GM12878 (cell line): ENCODE data around the gene RERE. TPM values are rescaled to one million over a fixed set of nuclear protein-coding genes. Genes with fewer than 3 reads are reported as not detected.

Experiments used
- ATAC-seq: fragments of 200-7000 bp; cut with Tn5 transposase; 3 replicates; pipeline ENCODE4 v1.9.1; 2020; ENCODE audit warnings: mild to moderate bottlenecking, moderate library complexity
- BruUV-seq: library from RNA; stranded (reverse); fragments of 400-500 nt; replicated peaks from 2 replicates; lab custom pipeline; 2021; lab: Mats Ljungman, UMichigan
- CTCF ChIA-PET: fragments of 300-600 bp; sonication (Branson Sonifier 250); formaldehyde crosslinking; extraction: SDS; loops from one replicate; lab custom pipeline; 2021; ENCODE audit warnings: inconsistent platforms; lab: Yijun Ruan, JAX
- POLR2A ChIA-PET: fragments of 350-600 bp; formaldehyde crosslinking; extraction: SDS; loops from one replicate; lab custom pipeline; 2021; ENCODE audit warnings: inconsistent platforms; lab: Charles Lee
- RAD21 ChIA-PET: fragments of 300-600 bp; sonication (Branson Sonifier 250); formaldehyde crosslinking; loops from one replicate; lab custom pipeline; 2023; ENCODE audit warnings: antibody characterized with exemption; ENCODE audit not compliant: unreplicated experiment; lab: Charles Lee
- SMC1A ChIA-PET: fragments of 300-600 bp; sonication (Branson Sonifier 250); formaldehyde crosslinking; loops from one replicate; lab custom pipeline; 2023; ENCODE audit not compliant: unreplicated experiment, uncharacterized antibody; lab: Charles Lee
- DNase-seq: peaks from one replicate; pipeline ENCODE4 v3.0.0-alpha.2; 2011; ENCODE audit warnings: low read depth, low spot score
- FAIRE-seq: peaks from 3 replicates; lab custom pipeline; 2011; peaks lifted over from hg19 to GRCh38; lab: Jason Lieb, UNC
- H2AFZ ChIP-seq: 2 replicates; pipeline ENCODE4 v1.6.0; 2011; ENCODE audit warnings: low read depth, low read length, control low read depth; ENCODE audit not compliant: control insufficient read depth
- H3K27ac ChIP-seq: 2 replicates; pipeline ENCODE4 v1.5.1; 2011; ENCODE audit warnings: control low read depth; ENCODE audit not compliant: control insufficient read depth, insufficient read depth
- H3K27me3 ChIP-seq, 2 experiments: replicated peaks in 1 of 2; 2 replicates each; pipeline versions ENCODE4 v1.6.0 to v1.6.1; 2011; ENCODE audit warnings: low read length in 1 of 2; ENCODE audit not compliant: control insufficient read depth in 2 of 2, insufficient read depth in 2 of 2
- H3K36me3 ChIP-seq, 2 experiments: 2 replicates each; pipeline ENCODE4 v1.5.1; 2011; ENCODE audit warnings: low read length in 1 of 2; ENCODE audit not compliant: control insufficient read depth in 2 of 2, insufficient read depth in 2 of 2
- H3K4me1 ChIP-seq: 2 replicates; pipeline ENCODE4 v1.6.1; 2011; ENCODE audit warnings: mild to moderate bottlenecking, low read length, moderate library complexity, mixed read lengths; ENCODE audit not compliant: control insufficient read depth, insufficient read depth
- H3K4me2 ChIP-seq: 2 replicates; pipeline ENCODE4 v1.6.0; 2011; ENCODE audit warnings: control low read depth; ENCODE audit not compliant: control insufficient read depth, insufficient read depth
- H3K4me3 ChIP-seq: fragments of 200-600 bp; sonication (generic); 2 replicates; pipeline ENCODE4 v1.5.1; 2016
- H3K79me2 ChIP-seq: 2 replicates; pipeline ENCODE4 v1.6.0; 2011; ENCODE audit warnings: low read length; ENCODE audit not compliant: control insufficient read depth, insufficient read depth
- H3K9ac ChIP-seq: 2 replicates; pipeline ENCODE4 v1.8.0; 2011; ENCODE audit warnings: low read length, control low read depth, mixed read lengths; ENCODE audit not compliant: control insufficient read depth, insufficient read depth
- H3K9me3 ChIP-seq: replicated peaks from 3 replicates; pipeline ENCODE4 v1.5.1; 2011; ENCODE audit warnings: mild to moderate bottlenecking, low read length; ENCODE audit not compliant: control insufficient read depth, insufficient read depth
- H4K20me1 ChIP-seq: 2 replicates; pipeline ENCODE4 v1.6.0; 2011; ENCODE audit not compliant: control insufficient read depth, insufficient read depth
- CHD4 ChIP-seq: fragments of 200-600 bp; sonication (generic); IDR thresholded peaks from 2 replicates; pipeline ENCODE4 v1.6.1; 2016; ENCODE audit warnings: mild to moderate bottlenecking
- E2F4 ChIP-seq: IDR thresholded peaks from 2 replicates; pipeline ENCODE4 v1.6.1; 2012; ENCODE audit warnings: low read depth, low read length, improper control_type of control experiment
- EZH2 ChIP-seq: IDR thresholded peaks from 2 replicates; pipeline ENCODE4 v1.6.1; 2012; ENCODE audit warnings: low read depth, mild to moderate bottlenecking, control low read depth, inconsistent platforms, low read length, borderline replicate concordance; ENCODE audit not compliant: control insufficient read depth
- HDAC6 ChIP-seq: fragments of 200-600 bp; sonication (generic); IDR thresholded peaks from one replicate; pipeline ENCODE4 v1.8.0; 2017; ENCODE audit warnings: antibody characterized with exemption; ENCODE audit not compliant: unreplicated experiment
- PBX3 ChIP-seq: IDR thresholded peaks from 2 replicates; pipeline ENCODE4 v1.6.1; 2011; ENCODE audit warnings: mild to moderate bottlenecking, low read depth, low read length, moderate library complexity; ENCODE audit not compliant: insufficient replicate concordance
- RB1 ChIP-seq: fragments of 450-650 bp; formaldehyde crosslinking; IDR thresholded peaks from 2 replicates; pipeline ENCODE4 v1.6.1; 2017; ENCODE audit warnings: mild to moderate bottlenecking, borderline replicate concordance
- RCOR1 ChIP-seq: conservative IDR thresholded peaks from 2 replicates; pipeline ENCODE4 v1.6.1; 2012; ENCODE audit warnings: low read depth, low read length, improper control_type of control experiment
- SRF ChIP-seq, 2 experiments: IDR thresholded peaks; 2 replicates each; pipeline ENCODE4 v1.6.1; 2011; ENCODE audit warnings: low read depth in 2 of 2, low read length in 2 of 2, mild to moderate bottlenecking in 1 of 2, moderate library complexity in 1 of 2
- TCF7 ChIP-seq: IDR thresholded peaks from 2 replicates; pipeline ENCODE4 v1.6.1; 2014; ENCODE audit warnings: antibody characterized with exemption, borderline replicate concordance
- WGBS: methylation state at CpG from one replicate; pipeline ENCODE4 v1.1.6; 2016; ENCODE audit warnings: low lambda C conversion rate; ENCODE audit not compliant: insufficient replicate concordance, insufficient coverage; ENCODE audit errors: missing lambda C conversion rate; 5-methylcytosine and 5-hydroxymethylcytosine counted together
- in situ Hi-C: fragments of 300-500 bp; cut with MboI; formaldehyde crosslinking; loops from 9 replicates; pipeline ENCODE4 v1.14.3; 2018; ENCODE audit warnings: mixed read lengths
- intact Hi-C: fragments of 100-400 bp; cut with micrococcal nuclease; formaldehyde crosslinking; loops from one replicate; pipeline ENCODE4 v1.14.2; 2022; ENCODE audit not compliant: unreplicated experiment
- polyA plus RNA-seq, 11 experiments: library from polyadenylated mRNA; depleted of rRNA in 4 of 11; unstranded in 6 of 11; stranded (reverse) in 5 of 11; fragments of >200 nt; fragmentation: Nextera tagmentation in 4 of 11; fragmentation: Illumina TruSeq in 1 of 11; extraction: Ambion mirVana in 4 of 11; extraction: Trizol in 1 of 11; gene quantifications; 1 replicate in 1 of 11; 2 replicates in 10 of 11; pipeline versions ENCODE4 v1.2.1 to v1.2.3, GENCODE V29; 2011 to 2016; ENCODE audit warnings: inconsistent platforms in 2 of 11, missing spikeins in 2 of 11, low read depth in 1 of 11
- total RNA-seq, 4 experiments: library from RNA; depleted of rRNA in 3 of 4; stranded (reverse); fragments of >200 nt in 3 of 4; fragmentation: Illumina TruSeq in 1 of 4; extraction: Trizol in 1 of 4; gene quantifications; 2 replicates each; pipeline versions ENCODE4 v1.2.1 to v1.2.3, GENCODE V29; 2013 to 2021

The RERE gene
- total and polyA plus RNA-seq, 10 of the 15 experiments (the other 5 are each of a cell fraction or from before 2014, with no cell fraction given), result 5.2 to 60.5 (median 20.2) TPM

DNA sequence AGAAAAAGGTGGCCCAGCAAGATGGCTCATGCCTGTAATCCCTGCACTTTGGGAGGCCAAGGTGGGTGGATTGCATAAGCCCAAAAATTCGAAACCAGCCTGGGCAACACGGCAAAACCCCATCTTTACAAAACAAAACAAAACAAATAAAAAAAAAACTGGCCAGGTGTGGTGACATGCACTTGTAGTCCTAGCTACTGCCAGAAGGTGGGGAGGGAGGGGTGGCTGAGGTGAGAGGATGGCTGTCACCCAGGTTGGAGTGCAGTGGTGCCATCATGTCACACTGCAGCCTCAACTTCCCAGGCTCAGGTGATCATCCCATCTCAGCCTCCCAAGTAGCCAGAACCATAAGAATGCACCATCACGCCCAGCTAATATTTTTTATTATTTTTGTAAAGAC lies 22.8 kb downstream of the RERE start:
- intact Hi-C loops (no loop called here), in situ Hi-C loops (no loop called here)
- WGBS, result 84% methylated on average over 3 of the region's 3 CpGs
- Histone ChIP-seq H3K4me1 (no peaks in the 10 kb centered on the region), H3K27ac (no peak overlapping the region), H3K79me2 (no peaks in the 10 kb centered on the region; the same call in none of the 2 replicates), H3K9me3 (no peaks in the 10 kb centered on the region), H3K4me3 (no peak overlapping the region), H4K20me1 (no peaks in the 10 kb centered on the region), H3K9ac (no peak overlapping the region), H3K4me2 (no peak overlapping the region), H2AFZ (no peak overlapping the region), H3K36me3 (peaks cover 0 to 3% of the 10 kb centered on the region in 2 experiments; a peak in 1 of 4 replicates)
- no TSS peak for BruUV-seq
- RAD21 ChIA-PET, result interaction anchor here (0.7 kb wide), 1 partner anchor 54 kb away, joined by 3 read pairs; no protein-coding TSS in a partner anchor
- ATAC-seq, result peak; percentile 35; the same call in 2 of the 3 replicates
- DNase-seq, result no peak
- FAIRE-seq, result no peak
- POLR2A ChIA-PET, result interaction anchor here (0.6 kb wide), 1 partner anchor 57 kb away, joined by 4 read pairs; no protein-coding TSS in a partner anchor
- TF ChIP-seq CHD4, result no peak
- TF ChIP-seq, all 136 proteins: peak for 0
- SMC1A ChIA-PET, result interaction anchor here (1.4 kb wide), 1 partner anchor 31 kb away, joined by 5 read pairs; no protein-coding TSS in a partner anchor
- CTCF ChIA-PET, result interaction anchor here (1.5 kb wide), 1 partner anchor 54 kb away, joined by 6 read pairs; no protein-coding TSS in a partner anchor
- no peaks in the 10 kb centered on the region for H3K27me3 ChIP-seq

GRCh38 chr1:8791819-8792218 lies 25.6 kb downstream of the RERE start:
- WGBS, result 100% methylated on average over 3 of the region's 3 CpGs
- Histone ChIP-seq H2AFZ (no peak overlapping the region), H4K20me1 (no peaks in the 10 kb centered on the region), H3K36me3 (peaks cover 0 to 3% of the 10 kb centered on the region in 2 experiments; a peak in 1 of 4 replicates), H3K27me3 (no peaks in the 10 kb centered on the region), H3K4me2 (no peak overlapping the region), H3K4me1 (no peaks in the 10 kb centered on the region), H3K79me2 (no peaks in the 10 kb centered on the region; the same call in none of the 2 replicates), H3K9me3 (no peaks in the 10 kb centered on the region), H3K27ac (no peak overlapping the region), H3K9ac (no peak overlapping the region), H3K4me3 (no peak overlapping the region)
- SMC1A ChIA-PET, result interaction anchor here (0.7 to 1.5 kb wide), 3 partner anchors 8 to 66 kb away, joined by 3 to 4 read pairs (median 3); no protein-coding TSS in a partner anchor
- CTCF ChIA-PET, result interaction anchor here (1.2 to 2.6 kb wide), 2 partner anchors 57 to 64 kb away, joined by 3 to 14 read pairs; no protein-coding TSS in a partner anchor
- in situ Hi-C loops, result no loop called here
- TF ChIP-seq RCOR1 (no peak), RB1 (no peak), HDAC6 (no peak), EZH2 (no peak), SRF (IDR thresholded peaks at IDR 0.05; ENCODE audit: low read depth in 2 of 2, low read length in 2 of 2) (no peak), E2F4 (no peak), TCF7 (no peak), PBX3 (no peak)
- POLR2A ChIA-PET, result interaction anchor here (0.9 kb wide), 1 partner anchor 13 kb away, joined by 4 read pairs; no protein-coding TSS in a partner anchor
- intact Hi-C loops, result no loop called here
- RAD21 ChIA-PET, result no interaction called here
- no TSS peak for BruUV-seq
- FAIRE-seq, result no peak
- DNase-seq, result no peak
- ATAC-seq, result no peak
